A549 (cell line): ENCODE results near the gene GRID1. TPM values are rescaled to one million over a fixed set of nuclear protein-coding genes. Genes with fewer than 3 reads are reported as not detected.

Source experiments
- ATAC-seq, 2 experiments: fragments of 200-7000 bp in 1 of 2; fragments of >200 bp in 1 of 2; cut with Nextera tagmentation in 1 of 2; cut with Tn5 transposase in 1 of 2; 3 replicates each; pipeline versions ENCODE4 v1.8.0 to v1.9.1; 2018 to 2020; ENCODE audit warnings: mild to moderate bottlenecking in 1 of 2, moderate library complexity in 1 of 2
- CTCF ChIA-PET: fragments of 300-600 bp; sonication (Branson Sonifier 250); formaldehyde crosslinking; extraction: SDS; loops from one replicate; lab custom pipeline; 2021; ENCODE audit warnings: antibody characterized with exemption, inconsistent platforms; lab: Yijun Ruan, JAX
- POLR2A ChIA-PET: fragments of 350-600 bp; formaldehyde crosslinking; extraction: SDS; loops from one replicate; lab custom pipeline; 2021; ENCODE audit warnings: antibody characterized with exemption, inconsistent platforms; lab: Yijun Ruan, JAX
- DNase-seq, 2 experiments: peaks; one replicate each; pipeline versions ENCODE4 v3.0.0 to v3.0.0-alpha.2; 2011 to 2016; ENCODE audit warnings: low read depth in 1 of 2, low spot score in 1 of 2
- FAIRE-seq: peaks from 2 replicates; lab custom pipeline; 2011; peaks lifted over from hg19 to GRCh38; lab: Jason Lieb, UNC
- H3K27ac ChIP-seq, 2 experiments: fragments of >200 bp; sonication (Bioruptor Twin); formaldehyde crosslinking; 3 replicates each; pipeline ENCODE4 v1.5.1; 2016 to 2017
- H3K4me1 ChIP-seq: fragments of >200 bp; sonication (Bioruptor Twin); formaldehyde crosslinking; 3 replicates; pipeline ENCODE4 v1.6.1; 2016
- H3K4me2 ChIP-seq: fragments of >200 bp; sonication (Bioruptor Twin); formaldehyde crosslinking; 3 replicates; pipeline ENCODE4 v1.6.1; 2016
- H3K4me3 ChIP-seq: fragments of >200 bp; sonication (Bioruptor Twin); formaldehyde crosslinking; 3 replicates; pipeline ENCODE4 v1.5.1; 2016
- H3K9me3 ChIP-seq: fragments of >200 bp; sonication (Bioruptor Twin); formaldehyde crosslinking; 3 replicates; pipeline ENCODE4 v1.6.1; 2016
- CHD2 ChIP-seq: fragments of 150-350 bp; IDR thresholded peaks from 2 replicates; pipeline ENCODE4 v1.6.1; 2014; ENCODE audit warnings: low read length; ENCODE audit not compliant: partially characterized antibody
- CHD4 ChIP-seq: fragments of 200-600 bp; sonication (generic); IDR thresholded peaks from 2 replicates; pipeline ENCODE4 v1.6.1; 2016; ENCODE audit warnings: antibody characterized with exemption, mild to moderate bottlenecking, borderline replicate concordance
- EHMT2 ChIP-seq: fragments of 200-600 bp; sonication (generic); IDR thresholded peaks from 2 replicates; pipeline ENCODE4 v1.6.1; 2016; ENCODE audit warnings: antibody characterized with exemption, low read depth, mild to moderate bottlenecking, moderate library complexity
- FOSL2 ChIP-seq, 2 experiments: fragments of 450-650 bp in 1 of 2; fragments of >200 bp in 1 of 2; sonication (Bioruptor Twin) in 1 of 2; formaldehyde crosslinking; IDR thresholded peaks; 2 replicates each; pipeline versions ENCODE4 v1.5.0 to v1.6.1; 2016 to 2020; ENCODE audit warnings: mild to moderate bottlenecking in 1 of 2, moderate library complexity in 1 of 2
- FOXS1 ChIP-seq: fragments of 250-450 bp; sonication (Bioruptor Pico); IDR thresholded peaks from 2 replicates; pipeline ENCODE4 v1.5.0; 2020; ENCODE audit warnings: mild to moderate bottlenecking, moderate library complexity
- HDAC2 ChIP-seq: fragments of 200-600 bp; sonication (generic); IDR thresholded peaks from 2 replicates; pipeline ENCODE4 v1.6.1; 2016
- HOXA7 ChIP-seq: fragments of 250-450 bp; sonication (Bioruptor Pico); IDR thresholded peaks from 2 replicates; pipeline ENCODE4 v1.5.0; 2020; ENCODE audit warnings: mild to moderate bottlenecking, moderate library complexity
- HOXB13 ChIP-seq: fragments of 250-450 bp; sonication (Bioruptor Pico); IDR thresholded peaks from 2 replicates; pipeline ENCODE4 v1.5.0; 2020; ENCODE audit warnings: low read depth, mild to moderate bottlenecking, moderate library complexity
- HOXB5 ChIP-seq: fragments of 250-450 bp; sonication (Bioruptor Pico); IDR thresholded peaks from 2 replicates; pipeline ENCODE4 v1.5.0; 2020; ENCODE audit warnings: mild to moderate bottlenecking, moderate library complexity
- JUNB ChIP-seq: fragments of >200 bp; sonication (Bioruptor Twin); formaldehyde crosslinking; IDR thresholded peaks from 2 replicates; pipeline ENCODE4 v1.6.1; 2016
- KDM5A ChIP-seq: fragments of 200-600 bp; sonication (generic); IDR thresholded peaks from 2 replicates; pipeline ENCODE4 v1.6.1; 2016; ENCODE audit warnings: antibody characterized with exemption, mild to moderate bottlenecking
- MAFK ChIP-seq: fragments of 450-650 bp; IDR thresholded peaks from 2 replicates; pipeline ENCODE4 v1.6.1; 2014; ENCODE audit not compliant: partially characterized antibody
- MAZ ChIP-seq: fragments of 150-350 bp; IDR thresholded peaks from 2 replicates; pipeline ENCODE4 v1.6.1; 2014; ENCODE audit warnings: antibody characterized with exemption, low read depth, low read length, borderline replicate concordance
- NPAS2 ChIP-seq: fragments of 250-450 bp; sonication (Bioruptor Pico); IDR thresholded peaks from 2 replicates; pipeline ENCODE4 v1.8.0; 2022; ENCODE audit warnings: mild to moderate bottlenecking, moderate library complexity, borderline replicate concordance
- NR3C1 ChIP-seq: fragments of >200 bp; sonication (Bioruptor Twin); formaldehyde crosslinking; IDR thresholded peaks from 3 replicates; pipeline ENCODE4 v1.6.1; 2017
- PHF8 ChIP-seq: fragments of 200-600 bp; sonication (generic); IDR thresholded peaks from 2 replicates; pipeline ENCODE4 v1.6.1; 2016; ENCODE audit warnings: low read depth, mild to moderate bottlenecking, antibody characterized with exemption, moderate library complexity, borderline replicate concordance
- POLR2AphosphoS2 ChIP-seq: conservative IDR thresholded peaks from 2 replicates; pipeline ENCODE4 v1.6.1; 2012; ENCODE audit warnings: low read length, improper control_type of control experiment, inconsistent platforms
- RAD21 ChIP-seq, 2 experiments: fragments of >200 bp in 1 of 2; sonication (Bioruptor Twin) in 1 of 2; formaldehyde crosslinking in 1 of 2; IDR thresholded peaks in 1 of 2; conservative IDR thresholded peaks in 1 of 2; 2 replicates in 1 of 2; 3 replicates in 1 of 2; pipeline ENCODE4 v1.6.1; 2012 to 2018; ENCODE audit warnings: inconsistent platforms in 1 of 2
- RCOR1 ChIP-seq: fragments of 150-350 bp; IDR thresholded peaks from 2 replicates; pipeline ENCODE4 v1.6.1; 2014; ENCODE audit warnings: antibody characterized with exemption, low read length, low read depth
- RNF2 ChIP-seq: fragments of 200-600 bp; sonication (generic); IDR thresholded peaks from 2 replicates; pipeline ENCODE4 v1.6.1; 2016; ENCODE audit warnings: low read depth, mild to moderate bottlenecking, antibody characterized with exemption, moderate library complexity, borderline replicate concordance
- SMC3 ChIP-seq: fragments of >200 bp; sonication (Bioruptor Twin); formaldehyde crosslinking; IDR thresholded peaks from 3 replicates; pipeline ENCODE4 v1.6.1; 2018; ENCODE audit warnings: inconsistent platforms
- SREBF2 ChIP-seq: fragments of 450-650 bp; IDR thresholded peaks from 2 replicates; pipeline ENCODE4 v1.6.1; 2014; ENCODE audit warnings: mild to moderate bottlenecking, moderate library complexity
- TFCP2L1 ChIP-seq: fragments of 250-450 bp; sonication (Bioruptor Pico); IDR thresholded peaks from 2 replicates; pipeline ENCODE4 v1.5.0; 2021; ENCODE audit warnings: mild to moderate bottlenecking
- ZFP36 ChIP-seq: fragments of 450-650 bp; IDR thresholded peaks from 2 replicates; pipeline ENCODE4 v1.6.1; 2014; ENCODE audit warnings: borderline replicate concordance; ENCODE audit not compliant: partially characterized antibody
- ZNF302 ChIP-seq: fragments of 250-450 bp; sonication (Bioruptor Pico); IDR thresholded peaks from 2 replicates; pipeline ENCODE4 v1.9.0; 2021; ENCODE audit warnings: inconsistent platforms, mild to moderate bottlenecking, moderate library complexity
- WGBS: methylation state at CpG from one replicate; pipeline ENCODE4 v1.1.6; 2017; ENCODE audit errors: missing lambda C conversion rate; 5-methylcytosine and 5-hydroxymethylcytosine counted together
- polyA plus RNA-seq, 4 experiments: library from polyadenylated mRNA; depleted of rRNA in 3 of 4; stranded (reverse); fragments of >200 nt; fragmentation: RNase III in 1 of 4; extraction: RNeasy Plus Mini Kit Qiagen cat#74134 plus additional on column Dnase treatment in 1 of 4; gene quantifications; 2 replicates in 3 of 4; 3 replicates in 1 of 4; pipeline ENCODE4 v1.2.3, GENCODE V29; 2011 to 2017
- TF ChIP-seq, protein P1 (sequence below): IDR thresholded peaks from 2 replicates; pipeline ENCODE4 v1.6.1; 2012
- TF ChIP-seq, protein P2 (sequence below): fragments of 250-450 bp; sonication (Bioruptor Pico); IDR thresholded peaks from 2 replicates; pipeline ENCODE4 v1.5.0; 2021; ENCODE audit warnings: mild to moderate bottlenecking, moderate library complexity, borderline replicate concordance
- TF ChIP-seq, protein P3 (sequence below): fragments of >200 bp; sonication (Bioruptor Twin); formaldehyde crosslinking; IDR thresholded peaks from 3 replicates; pipeline ENCODE4 v1.6.1; 2016

The GRID1 gene
- polyA plus RNA-seq, 2 of the 4 experiments (the other 2 are of a cell fraction) = 0.14 to 0.30 TPM

DNA sequence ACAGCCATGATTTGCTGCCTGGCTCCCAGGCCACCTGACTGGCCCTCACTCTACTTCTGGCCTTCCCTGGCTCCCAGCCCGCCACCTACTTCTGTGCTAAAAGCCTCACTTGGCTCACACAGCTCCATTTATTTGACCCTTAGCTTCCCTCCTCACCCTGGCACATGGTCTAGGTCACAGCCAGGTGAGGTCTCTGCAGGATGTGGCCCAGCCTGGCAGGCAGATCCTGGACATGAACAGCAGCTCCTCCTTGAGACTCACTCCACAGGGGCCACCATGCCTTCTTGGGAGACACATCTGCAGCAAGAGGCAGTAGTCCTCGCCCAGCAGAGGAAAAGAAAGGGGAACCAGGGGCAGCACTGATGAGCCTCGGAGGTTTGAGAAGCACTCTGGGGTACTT, 64.6 kb downstream of the GRID1 start:
- Histone ChIP-seq H3K4me3 (no peak overlapping the region), H3K4me1 (no peaks in the 10 kb centered on the region), H3K4me2 (no peak overlapping the region), H3K9me3 (no peaks in the 10 kb centered on the region), H3K27ac (no peak overlapping the region)
- WGBS = 7% methylated on average over 3 of the region's 3 CpGs
- CTCF ChIA-PET = interaction anchor here (0.7 to 1.2 kb wide), 2 partner anchors 52 to 444 kb away, joined by 3 read pairs; no protein-coding TSS in a partner anchor
- TF ChIP-seq SREBF2 (no peak), CHD4 (no peak), HOXB5 (CRISPR knock-in tag) (no peak), MAFK (no peak), SMC3 (no peak), RAD21 (conservative IDR thresholded peaks at IDR 0.05 in 1 of 2, IDR thresholded peaks at IDR 0.05 in 1 of 2) (no peak), TFCP2L1 (CRISPR knock-in tag) (no peak), PHF8 (no peak), FOSL2 (IDR thresholded peaks at IDR 0.05) (no peak), FOSL2 (CRISPR knock-in tag; IDR thresholded peaks at IDR 0.05) (no peak), ZFP36 (no peak), JUNB (no peak), RCOR1 (no peak), MAZ (no peak), HOXA7 (CRISPR knock-in tag) (no peak), ZNF302 (CRISPR knock-in tag) (no peak)
- TF ChIP-seq, protein P1, sequence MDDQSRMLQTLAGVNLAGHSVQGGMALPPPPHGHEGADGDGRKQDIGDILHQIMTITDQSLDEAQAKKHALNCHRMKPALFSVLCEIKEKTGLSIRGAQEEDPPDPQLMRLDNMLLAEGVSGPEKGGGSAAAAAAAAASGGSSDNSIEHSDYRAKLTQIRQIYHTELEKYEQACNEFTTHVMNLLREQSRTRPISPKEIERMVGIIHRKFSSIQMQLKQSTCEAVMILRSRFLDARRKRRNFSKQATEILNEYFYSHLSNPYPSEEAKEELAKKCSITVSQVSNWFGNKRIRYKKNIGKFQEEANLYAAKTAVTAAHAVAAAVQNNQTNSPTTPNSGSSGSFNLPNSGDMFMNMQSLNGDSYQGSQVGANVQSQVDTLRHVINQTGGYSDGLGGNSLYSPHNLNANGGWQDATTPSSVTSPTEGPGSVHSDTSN = no peak
- TF ChIP-seq, protein P2, sequence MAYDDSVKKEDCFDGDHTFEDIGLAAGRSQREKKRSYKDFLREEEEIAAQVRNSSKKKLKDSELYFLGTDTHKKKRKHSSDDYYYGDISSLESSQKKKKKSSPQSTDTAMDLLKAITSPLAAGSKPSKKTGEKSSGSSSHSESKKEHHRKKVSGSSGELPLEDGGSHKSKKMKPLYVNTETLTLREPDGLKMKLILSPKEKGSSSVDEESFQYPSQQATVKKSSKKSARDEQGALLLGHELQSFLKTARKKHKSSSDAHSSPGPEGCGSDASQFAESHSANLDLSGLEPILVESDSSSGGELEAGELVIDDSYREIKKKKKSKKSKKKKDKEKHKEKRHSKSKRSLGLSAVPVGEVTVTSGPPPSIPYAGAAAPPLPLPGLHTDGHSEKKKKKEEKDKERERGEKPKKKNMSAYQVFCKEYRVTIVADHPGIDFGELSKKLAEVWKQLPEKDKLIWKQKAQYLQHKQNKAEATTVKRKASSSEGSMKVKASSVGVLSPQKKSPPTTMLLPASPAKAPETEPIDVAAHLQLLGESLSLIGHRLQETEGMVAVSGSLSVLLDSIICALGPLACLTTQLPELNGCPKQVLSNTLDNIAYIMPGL (CRISPR knock-in tag) = no peak
- FAIRE-seq (no peak), DNase-seq (no peak), ATAC-seq (no peak)
- POLR2A ChIA-PET = no interaction called here

DNA sequence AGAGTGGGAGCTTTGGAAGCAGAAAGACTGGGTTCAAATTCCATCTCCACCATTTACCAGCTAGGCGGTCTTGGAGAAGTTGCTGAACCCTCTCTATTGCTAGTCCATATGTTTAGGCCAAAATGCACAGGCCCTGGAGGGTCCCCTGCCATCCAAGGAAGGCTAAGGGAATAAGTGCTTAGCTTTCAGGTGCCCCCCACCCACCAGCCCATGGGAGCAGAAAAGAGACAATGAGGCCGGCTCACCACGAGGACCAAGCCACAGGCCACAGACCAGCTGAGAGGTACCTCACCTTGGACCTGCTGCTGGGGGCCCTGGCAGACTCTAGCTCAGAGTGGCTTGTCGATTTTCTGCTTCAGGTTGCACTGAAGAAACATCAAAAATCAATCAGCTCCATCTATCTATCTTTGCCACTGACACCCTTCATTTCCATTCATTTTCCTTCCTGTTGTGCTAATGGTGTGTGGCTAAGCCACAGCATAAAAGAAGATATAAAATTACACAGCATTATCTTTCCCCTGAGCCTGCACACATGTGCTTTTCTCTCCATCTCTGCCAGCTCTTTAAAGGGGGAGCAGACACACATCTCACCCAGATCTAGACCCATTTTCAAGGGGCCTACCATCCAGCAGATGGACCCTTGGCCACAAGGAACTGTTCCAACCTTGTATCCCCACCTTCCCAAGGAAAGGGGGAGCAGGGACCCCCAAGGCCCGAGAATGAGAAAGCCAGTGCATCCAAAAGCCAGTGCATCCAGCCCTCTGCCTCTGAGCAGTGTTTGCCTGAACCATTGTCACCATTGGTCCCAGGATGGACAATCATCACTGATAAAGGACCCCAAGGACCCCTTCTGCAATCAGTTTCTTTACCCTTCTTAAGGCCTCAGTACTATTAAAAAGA, 65.4 kb downstream of the GRID1 start:
- H3K4me1 ChIP-seq = no peaks in the 10 kb centered on the region
- FAIRE-seq (no peak), ATAC-seq (no peak), DNase-seq (no peak)
- H3K27ac ChIP-seq = no peak overlapping the region
- H3K9me3 ChIP-seq = no peaks in the 10 kb centered on the region
- WGBS = 20% methylated on average over 5 of the region's 5 CpGs
- TF ChIP-seq PHF8 = no peak
- TF ChIP-seq TFCP2L1 (CRISPR knock-in tag) = no peak
- TF ChIP-seq FOXS1 = no peak
- TF ChIP-seq, protein P3, sequence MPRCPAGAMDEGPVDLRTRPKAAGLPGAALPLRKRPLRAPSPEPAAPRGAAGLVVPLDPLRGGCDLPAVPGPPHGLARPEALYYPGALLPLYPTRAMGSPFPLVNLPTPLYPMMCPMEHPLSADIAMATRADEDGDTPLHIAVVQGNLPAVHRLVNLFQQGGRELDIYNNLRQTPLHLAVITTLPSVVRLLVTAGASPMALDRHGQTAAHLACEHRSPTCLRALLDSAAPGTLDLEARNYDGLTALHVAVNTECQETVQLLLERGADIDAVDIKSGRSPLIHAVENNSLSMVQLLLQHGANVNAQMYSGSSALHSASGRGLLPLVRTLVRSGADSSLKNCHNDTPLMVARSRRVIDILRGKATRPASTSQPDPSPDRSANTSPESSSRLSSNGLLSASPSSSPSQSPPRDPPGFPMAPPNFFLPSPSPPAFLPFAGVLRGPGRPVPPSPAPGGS = no peak
- no peak for TF ChIP-seq HOXA7 (CRISPR knock-in tag)
- no peak for TF ChIP-seq CHD2
- TF ChIP-seq KDM5A = no peak
- no peak for TF ChIP-seq RAD21 (conservative IDR thresholded peaks at IDR 0.05 in 1 of 2, IDR thresholded peaks at IDR 0.05 in 1 of 2)
- no peak for TF ChIP-seq NR3C1
- no peak for TF ChIP-seq HOXB13
- TF ChIP-seq HDAC2 = no peak
- TF ChIP-seq NPAS2 (CRISPR knock-in tag) = no peak
- no peak for TF ChIP-seq RNF2
- no peak for TF ChIP-seq ZFP36
- TF ChIP-seq EHMT2 = no peak
- no peak for TF ChIP-seq POLR2AphosphoS2
- TF ChIP-seq MAFK = no peak
- POLR2A ChIA-PET = no interaction called here
- H3K4me2 ChIP-seq = no peak overlapping the region
- CTCF ChIA-PET = interaction anchor here (1.2 kb wide), 1 partner anchor 10 kb away, joined by 3 read pairs; no protein-coding TSS in a partner anchor
- no peak overlapping the region for H3K4me3 ChIP-seq
